Pons (tissue), 1 donor: Measurements from ENCODE around the gene VAV1.

Source experiments
- DNase-seq: peaks from one replicate; pipeline ENCODE4 v3.0.0-alpha.2; 2016; ENCODE audit warnings: low spot score

The VAV1 gene

GRCh38 chr19:6891761-6892385 is 119.4 kb downstream of the VAV1 start:
- DNase-seq = peak; percentile 29

GRCh38 chr19:6894313-6894712 is 121.8 kb downstream of the VAV1 start:
- no peak for DNase-seq

GRCh38 chr19:6903446-6903845 is 130.9 kb downstream of the VAV1 start:
- no peak for DNase-seq

GRCh38 chr19:6906559-6907060 is 134.1 kb downstream of the VAV1 start:
- no peak for DNase-seq
